ENCODE data around the gene CGNL1.

GRCh38 chr15:57594479-57594878, 218.2 kb downstream of the CGNL1 start:
- TF ChIP-seq KDM5A (IDR thresholded peaks at IDR 0.05) (no peak), RFX5 (IDR thresholded peaks at IDR 0.05) (no peak), HOXA7 (CRISPR knock-in tag; IDR thresholded peaks at IDR 0.05) (no peak), MYC (IDR thresholded peaks at IDR 0.05; ENCODE audit: borderline replicate concordance, low read length) (no peak), ESRRA (IDR thresholded peaks at IDR 0.05; ENCODE audit: borderline replicate concordance, low read length) (no peak), ZFP36 (IDR thresholded peaks at IDR 0.05; ENCODE audit: borderline replicate concordance, partially characterized antibody) (no peak), REST (IDR thresholded peaks at IDR 0.05) (no peak), RAD21 (conservative IDR thresholded peaks at IDR 0.05 in 1 of 2, IDR thresholded peaks at IDR 0.05 in 1 of 2) (no peak), POLR2A (IDR thresholded peaks at IDR 0.05; ENCODE audit: low read length) (no peak), SMC3 (IDR thresholded peaks at IDR 0.05) (no peak), TP53 (CRISPR knock-in tag; IDR thresholded peaks at IDR 0.05) (no peak)
- TF ChIP-seq, protein P1, sequence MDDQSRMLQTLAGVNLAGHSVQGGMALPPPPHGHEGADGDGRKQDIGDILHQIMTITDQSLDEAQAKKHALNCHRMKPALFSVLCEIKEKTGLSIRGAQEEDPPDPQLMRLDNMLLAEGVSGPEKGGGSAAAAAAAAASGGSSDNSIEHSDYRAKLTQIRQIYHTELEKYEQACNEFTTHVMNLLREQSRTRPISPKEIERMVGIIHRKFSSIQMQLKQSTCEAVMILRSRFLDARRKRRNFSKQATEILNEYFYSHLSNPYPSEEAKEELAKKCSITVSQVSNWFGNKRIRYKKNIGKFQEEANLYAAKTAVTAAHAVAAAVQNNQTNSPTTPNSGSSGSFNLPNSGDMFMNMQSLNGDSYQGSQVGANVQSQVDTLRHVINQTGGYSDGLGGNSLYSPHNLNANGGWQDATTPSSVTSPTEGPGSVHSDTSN (IDR thresholded peaks at IDR 0.05): no peak
